Neuronal stem cell (in vitro differentiated cells): Measurements from ENCODE around the gene TMIE.

Experiments
- DNase-seq: peaks from one replicate; pipeline ENCODE4 v3.0.0-alpha.2; 2013; ENCODE audit warnings: low spot score
- H2AFZ ChIP-seq: one replicate; pipeline ENCODE4 v1.6.1; 2013; ENCODE audit warnings: mild to moderate bottlenecking, low read length, inconsistent platforms
- H2AK5ac ChIP-seq: 2 replicates; pipeline ENCODE4 v1.6.1; 2013; ENCODE audit warnings: low read depth, mild to moderate bottlenecking, inconsistent platforms, low read length, moderate library complexity, mixed read lengths
- H2BK120ac ChIP-seq: 2 replicates; pipeline ENCODE4 v1.6.1; 2013; ENCODE audit warnings: low read depth, mild to moderate bottlenecking, inconsistent platforms, low read length, moderate library complexity, mixed read lengths
- H2BK12ac ChIP-seq: one replicate; pipeline ENCODE4 v1.6.1; 2013; ENCODE audit warnings: low read length, inconsistent platforms
- H2BK15ac ChIP-seq: 2 replicates; pipeline ENCODE4 v1.6.1; 2013; ENCODE audit warnings: mild to moderate bottlenecking, low read length, inconsistent platforms, mixed read lengths
- H2BK5ac ChIP-seq: one replicate; pipeline ENCODE4 v1.6.1; 2013; ENCODE audit warnings: inconsistent platforms, mild to moderate bottlenecking, low read length, moderate library complexity
- H3K14ac ChIP-seq: one replicate; pipeline ENCODE4 v1.6.1; 2013; ENCODE audit warnings: low read length, inconsistent platforms
- H3K18ac ChIP-seq: 2 replicates; pipeline ENCODE4 v1.6.1; 2013; ENCODE audit warnings: low read length, inconsistent platforms
- H3K23ac ChIP-seq: 2 replicates; pipeline ENCODE4 v1.6.1; 2013; ENCODE audit warnings: low read depth, mild to moderate bottlenecking, mixed read lengths, low read length, inconsistent platforms; ENCODE audit not compliant: poor library complexity
- H3K27ac ChIP-seq: replicated peaks from 3 replicates; pipeline ENCODE4 v1.5.1; 2013; ENCODE audit warnings: low read length, inconsistent platforms
- H3K27me3 ChIP-seq, 3 experiments: 2 replicates each; pipeline ENCODE4 v1.6.1; 2013; ENCODE audit warnings: low read length in 3 of 3, mild to moderate bottlenecking in 2 of 3, inconsistent platforms in 1 of 3, low read depth in 1 of 3, mixed read lengths in 1 of 3, moderate library complexity in 1 of 3; ENCODE audit not compliant: control insufficient read depth in 3 of 3, insufficient read depth in 3 of 3
- H3K36me3 ChIP-seq, 2 donors: replicated peaks in 1 of 2; 2 replicates each; pipeline ENCODE4 v1.6.1; 2013; ENCODE audit warnings: low read length in 2 of 2; ENCODE audit not compliant: control insufficient read depth in 2 of 2, insufficient read depth in 2 of 2
- H3K4ac ChIP-seq: 2 replicates; pipeline ENCODE4 v1.6.1; 2013; ENCODE audit warnings: inconsistent platforms, mild to moderate bottlenecking, low read length, moderate library complexity
- H3K4me1 ChIP-seq, 2 donors: 1 replicate in 1 of 2; 2 replicates in 1 of 2; pipeline ENCODE4 v1.6.1; 2013; ENCODE audit warnings: low read length in 2 of 2, low read depth in 1 of 2; ENCODE audit not compliant: control insufficient read depth in 2 of 2, insufficient read depth in 1 of 2
- H3K4me2 ChIP-seq: one replicate; pipeline ENCODE4 v1.6.1; 2013; ENCODE audit warnings: mild to moderate bottlenecking, low read length, inconsistent platforms; ENCODE audit not compliant: insufficient read depth, poor library complexity, severe bottlenecking
- H3K4me3 ChIP-seq, 2 donors: 2 replicates each; pipeline ENCODE4 v1.5.1; 2013; ENCODE audit warnings: low read length in 2 of 2, mild to moderate bottlenecking in 2 of 2, inconsistent platforms in 1 of 2, moderate library complexity in 1 of 2
- H3K79me1 ChIP-seq: one replicate; pipeline ENCODE4 v1.6.1; 2013; ENCODE audit warnings: low read depth, mild to moderate bottlenecking, inconsistent platforms, low read length, moderate library complexity
- H3K9ac ChIP-seq: one replicate; pipeline ENCODE4 v1.6.1; 2013; ENCODE audit warnings: mild to moderate bottlenecking, low read depth, low read length, inconsistent platforms; ENCODE audit not compliant: poor library complexity
- H3K9me3 ChIP-seq, 2 donors: replicated peaks in 1 of 2; 2 replicates each; pipeline versions ENCODE3 to v1.6.1; 2013; ENCODE audit warnings: low read length in 2 of 2, mild to moderate bottlenecking in 2 of 2, inconsistent platforms in 1 of 2, low read depth in 1 of 2, mixed read lengths in 1 of 2, moderate library complexity in 1 of 2; ENCODE audit not compliant: control insufficient read depth in 2 of 2, insufficient read depth in 1 of 2
- H4K8ac ChIP-seq: one replicate; pipeline ENCODE4 v1.6.1; 2013; ENCODE audit warnings: low read depth, mild to moderate bottlenecking, inconsistent platforms, low read length, moderate library complexity
- H4K91ac ChIP-seq: one replicate; pipeline ENCODE4 v1.6.1; 2013; ENCODE audit warnings: low read length, low read depth, mild to moderate bottlenecking, inconsistent platforms; ENCODE audit not compliant: poor library complexity
- WGBS, 2 donors: extraction: QIAGEN DNeasy Blood & Tissue Kit; methylation state at CpG; one replicate each; pipeline ENCODE4 v1.1.7; 2013; ENCODE audit warnings: missing lambda C conversion rate in 2 of 2, mixed read lengths in 1 of 2; ENCODE audit not compliant: insufficient read length in 2 of 2, insufficient replicate concordance in 1 of 2; ENCODE audit errors: extremely low coverage in 2 of 2; 5-methylcytosine and 5-hydroxymethylcytosine counted together

The TMIE gene

DNA sequence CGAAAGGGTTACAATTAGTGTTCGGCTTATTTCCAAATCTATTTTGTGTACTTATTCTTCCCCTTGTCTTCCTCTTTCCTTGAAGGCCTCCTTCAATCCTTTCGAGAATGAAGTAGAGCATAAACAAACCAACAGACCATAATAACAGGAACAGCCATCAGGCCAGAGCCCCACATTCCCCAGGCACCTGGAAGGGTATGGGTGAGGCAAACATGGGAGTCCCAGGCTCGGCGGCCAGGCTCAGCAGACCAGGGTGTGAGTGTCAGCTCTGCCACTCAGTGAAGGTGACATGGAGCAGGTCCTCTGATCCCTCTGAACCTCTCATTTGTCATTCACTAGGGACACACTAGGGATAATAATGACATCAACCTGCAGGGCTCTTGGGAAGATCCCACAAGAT lies 21.5 kb upstream of the TMIE start:
- no peak overlapping the region for H3K4me2 ChIP-seq
- DNase-seq = no peak
- H2AFZ ChIP-seq = no peak overlapping the region
- H3K4ac ChIP-seq = no peak overlapping the region
- H3K36me3 ChIP-seq = no peaks in the 10 kb centered on the region
- H3K9me3 ChIP-seq = no peaks in the 10 kb centered on the region
- H3K23ac ChIP-seq = no peak overlapping the region
- H2BK15ac ChIP-seq = no peak overlapping the region
- H4K91ac ChIP-seq = no peak overlapping the region
- H3K79me1 ChIP-seq = peaks cover 2% of the 10 kb centered on the region
- no peak overlapping the region for H2BK5ac ChIP-seq
- H3K4me3 ChIP-seq = no peak overlapping the region
- no peak overlapping the region for H2BK12ac ChIP-seq
- H3K18ac ChIP-seq = no peak overlapping the region
- H2AK5ac ChIP-seq = no peak overlapping the region
- no peak overlapping the region for H2BK120ac ChIP-seq
- no peak overlapping the region for H4K8ac ChIP-seq
- WGBS, 2 donors = no CpG with 5 or more reads among the region's 5 CpGs
- no peak overlapping the region for H3K27ac ChIP-seq
- H3K4me1 ChIP-seq = peaks cover 0 to 10% of the 10 kb centered on the region in 2 donors
- no peak overlapping the region for H3K9ac ChIP-seq
- H3K27me3 ChIP-seq = no peaks in the 10 kb centered on the region
- no peak overlapping the region for H3K14ac ChIP-seq

DNA sequence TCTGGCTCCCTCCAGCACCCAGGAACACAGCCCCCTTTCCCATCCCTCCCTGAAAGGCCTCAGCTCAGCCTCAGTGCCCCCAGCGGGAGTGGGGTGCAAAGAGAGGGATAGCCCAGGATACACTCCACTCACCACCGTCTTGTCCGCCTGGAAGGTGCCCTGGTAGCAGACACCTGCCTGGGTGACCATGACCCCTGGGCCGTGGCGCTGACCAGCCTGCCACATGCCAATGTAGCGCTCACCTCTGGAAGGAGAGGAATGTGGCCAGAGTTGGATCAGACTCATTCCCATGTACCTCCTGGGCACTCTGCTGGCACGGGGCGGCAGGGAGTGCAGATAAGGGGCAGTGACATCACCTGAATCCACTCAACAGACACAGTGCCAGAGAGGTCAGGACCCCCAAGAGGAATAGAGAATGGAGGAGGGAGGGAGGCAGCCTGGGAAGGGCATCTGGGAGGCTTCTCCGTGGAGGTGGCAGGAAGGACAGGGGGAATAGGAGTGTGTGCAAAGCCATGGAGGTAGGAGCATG lies 20.8 kb upstream of the TMIE start:
- Histone ChIP-seq H3K79me1 (peaks cover 2% of the 10 kb centered on the region), H3K9me3 (peaks cover 0 to 2% of the 10 kb centered on the region in 2 donors), H3K4ac (no peak overlapping the region), H3K23ac (no peak overlapping the region), H3K4me3 (no peak overlapping the region), H3K9ac (peak overlapping the region; percentile 24), H2BK15ac (peak overlapping the region; percentile 62), H3K18ac (peak overlapping the region; percentile 52), H2BK5ac (peak overlapping the region; percentile 46), H4K91ac (no peak overlapping the region), H2BK120ac (peak overlapping the region; percentile 49), H3K4me2 (no peak overlapping the region), H3K27me3 (no peaks in the 10 kb centered on the region), H3K14ac (no peak overlapping the region), H4K8ac (no peak overlapping the region), H2BK12ac (peak overlapping the region; percentile 80), H3K36me3 (no peaks in the 10 kb centered on the region), H2AFZ (no peak overlapping the region), H3K4me1 (peaks cover 0 to 10% of the 10 kb centered on the region in 2 donors), H2AK5ac (peak overlapping the region; percentile 90), H3K27ac (no peak overlapping the region)
- no CpG with 5 or more reads among the region's 9 CpGs for WGBS, 2 donors
- DNase-seq = no peak

DNA sequence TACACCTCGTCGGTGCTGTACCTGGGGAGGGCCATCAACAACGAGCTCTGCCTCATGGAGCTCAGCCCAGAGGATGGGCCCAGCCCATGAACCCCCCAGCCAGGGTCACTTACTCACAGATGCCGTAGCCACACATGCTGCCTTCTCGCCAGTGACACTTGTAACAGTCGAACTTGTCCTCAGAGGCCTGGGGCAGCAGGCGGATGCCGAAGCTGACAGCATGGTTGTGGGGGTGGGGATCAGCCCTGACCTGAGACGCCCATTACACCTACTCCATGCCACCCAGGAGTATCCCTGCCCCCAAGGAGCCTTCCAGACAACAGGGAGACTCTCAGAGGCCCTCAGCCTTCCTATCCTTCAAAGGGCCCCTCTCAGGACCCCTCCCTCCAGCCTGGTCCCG lies 19.8 kb upstream of the TMIE start:
- H3K36me3 ChIP-seq = no peaks in the 10 kb centered on the region
- no peak overlapping the region for H3K4me3 ChIP-seq
- peak overlapping the region; percentile 52 for H3K18ac ChIP-seq
- WGBS, 2 donors = no CpG with 5 or more reads among the region's 10 CpGs
- H4K8ac ChIP-seq = peak overlapping the region; percentile 24
- H2AK5ac ChIP-seq = peak overlapping the region; percentile 90
- no peaks in the 10 kb centered on the region for H3K79me1 ChIP-seq
- no peak overlapping the region for H3K9ac ChIP-seq
- no peak overlapping the region for H3K14ac ChIP-seq
- peak overlapping the region; percentile 42 for H3K4ac ChIP-seq
- H3K23ac ChIP-seq = peak overlapping the region; percentile 17
- peaks cover 0 to 10% of the 10 kb centered on the region in 2 donors for H3K4me1 ChIP-seq
- peak overlapping the region; percentile 9 for H2BK15ac ChIP-seq
- H2BK120ac ChIP-seq = no peak overlapping the region
- no peak overlapping the region for H3K27ac ChIP-seq
- H2AFZ ChIP-seq = no peak overlapping the region
- no peak overlapping the region for H4K91ac ChIP-seq
- no peak overlapping the region for H3K4me2 ChIP-seq
- no peaks in the 10 kb centered on the region for H3K27me3 ChIP-seq
- DNase-seq = no peak
- H2BK5ac ChIP-seq = peak overlapping the region; percentile 46
- peaks cover 0 to 2% of the 10 kb centered on the region in 2 donors for H3K9me3 ChIP-seq
- H2BK12ac ChIP-seq = no peak overlapping the region

DNA sequence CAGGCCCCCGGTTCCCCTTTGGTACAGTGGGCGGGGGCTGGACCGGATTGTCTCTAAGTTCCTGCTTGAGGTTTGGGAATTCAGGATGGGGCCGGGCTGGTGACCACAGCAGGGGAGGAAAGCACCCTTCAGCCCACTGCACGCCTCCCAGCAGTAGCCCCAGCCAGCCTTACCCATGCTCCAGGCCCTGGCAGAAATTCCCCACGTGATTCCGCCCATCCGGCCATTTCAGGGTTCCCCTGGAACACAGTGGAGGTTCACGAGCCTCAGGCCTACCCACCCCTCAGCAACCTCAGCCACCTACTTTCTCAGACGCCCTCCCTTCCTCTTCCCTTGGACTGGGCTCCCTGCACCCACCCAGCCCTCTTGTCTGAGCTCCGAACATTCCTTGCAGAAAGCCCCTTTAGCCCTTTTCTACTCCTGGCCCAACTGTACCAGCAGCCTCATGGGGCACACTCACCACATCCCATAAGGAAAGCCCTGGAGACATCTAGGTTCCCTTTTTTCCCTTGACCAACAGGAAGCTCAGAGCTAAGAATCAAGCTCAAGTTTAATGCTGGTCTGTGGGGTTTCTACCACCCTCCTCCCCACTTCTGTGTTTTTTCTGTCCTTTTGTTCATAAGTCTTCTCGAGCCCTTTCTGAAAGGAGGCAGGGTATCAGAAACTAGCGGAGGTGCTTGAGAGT lies 19.2 kb upstream of the TMIE start:
- Histone ChIP-seq H3K79me1 (no peaks in the 10 kb centered on the region), H3K4ac (no peak overlapping the region), H3K18ac (peak overlapping the region; percentile 52), H3K27me3 (no peaks in the 10 kb centered on the region), H3K27ac (no peak overlapping the region), H2BK12ac (no peak overlapping the region), H3K4me3 (no peak overlapping the region), H3K9me3 (peaks cover 0 to 2% of the 10 kb centered on the region in 2 donors), H3K14ac (no peak overlapping the region), H2BK120ac (no peak overlapping the region), H4K8ac (peak overlapping the region; percentile 24), H2BK5ac (no peak overlapping the region), H2AFZ (no peak overlapping the region), H2BK15ac (peak overlapping the region; percentile 9), H3K36me3 (no peaks in the 10 kb centered on the region), H3K9ac (no peak overlapping the region), H3K4me1 (peaks cover 0 to 10% of the 10 kb centered on the region in 2 donors), H2AK5ac (peak overlapping the region; percentile 90), H4K91ac (no peak overlapping the region), H3K4me2 (no peak overlapping the region), H3K23ac (no peak overlapping the region)
- no CpG with 5 or more reads among the region's 13 CpGs for WGBS, 2 donors
- DNase-seq = no peak
